ENCODE results near the gene CHD5. TPM values are rescaled to one million over a fixed set of nuclear protein-coding genes. Genes with fewer than 3 reads are reported as not detected.

CHD5 gene
- total RNA-seq, 1 experiment from 2014 or later: 0.07 TPM

GRCh38 chr1:6099787-6100765 is 80.0 kb downstream of the CHD5 start:
- peak; percentile 20 for DNase-seq (ENCODE audit: low read depth)

- no peak for DNase-seq (ENCODE audit: low read depth)
Observed at GRCh38 chr1:6099297-6099696, 80.8 kb downstream of the CHD5 start.

GRCh38 chr1:6098303-6099215 is 81.6 kb downstream of the CHD5 start:
- no peak for DNase-seq (ENCODE audit: low read depth)

GRCh38 chr1:6097824-6098223 is 82.3 kb downstream of the CHD5 start:
- DNase-seq (ENCODE audit: low read depth): no peak

- DNase-seq (ENCODE audit: low read depth): no peak
Observed at GRCh38 chr1:6097117-6097595, 83.0 kb downstream of the CHD5 start.

GRCh38 chr1:6096243-6097116 is 83.6 kb downstream of the CHD5 start:
- no peak for DNase-seq (ENCODE audit: low read depth)

GRCh38 chr1:6095511-6096242 is 84.4 kb downstream of the CHD5 start:
- DNase-seq (ENCODE audit: low read depth): no peak

GRCh38 chr1:6094801-6095505 is 85.2 kb downstream of the CHD5 start:
- no peak for DNase-seq (ENCODE audit: low read depth)

- DNase-seq (ENCODE audit: low read depth): no peak
Observed at GRCh38 chr1:6094246-6094645, 85.9 kb downstream of the CHD5 start.

- DNase-seq (ENCODE audit: low read depth): no peak
Observed at GRCh38 chr1:6093611-6094010, 86.5 kb downstream of the CHD5 start.

GRCh38 chr1:6093071-6093470 is 87.0 kb downstream of the CHD5 start:
- DNase-seq (ENCODE audit: low read depth): no peak

GRCh38 chr1:6092211-6092610 is 87.9 kb downstream of the CHD5 start:
- DNase-seq (ENCODE audit: low read depth): no peak

GRCh38 chr1:6091823-6092109 is 88.4 kb downstream of the CHD5 start:
- DNase-seq (ENCODE audit: low read depth): no peak

- DNase-seq (ENCODE audit: low read depth): no peak
Observed at GRCh38 chr1:6090996-6091822, 88.9 kb downstream of the CHD5 start.

- DNase-seq (ENCODE audit: low read depth): no peak
Observed at GRCh38 chr1:6090288-6090687, 89.8 kb downstream of the CHD5 start.

- no peak for DNase-seq (ENCODE audit: low read depth)
Observed at GRCh38 chr1:6088956-6089355, 91.2 kb downstream of the CHD5 start.

GRCh38 chr1:6087958-6088357 is 92.2 kb downstream of the CHD5 start:
- no peak for DNase-seq (ENCODE audit: low read depth)

GRCh38 chr1:6087377-6087772 is 92.7 kb downstream of the CHD5 start:
- DNase-seq (ENCODE audit: low read depth): no peak

GRCh38 chr1:6086762-6087376 is 93.3 kb downstream of the CHD5 start:
- no peak for DNase-seq (ENCODE audit: low read depth)
